Medulla oblongata (tissue), 1 donor: ENCODE data around the gene CWC22.
"Not testable (repeated sequence)": the region's sequence is repeated elsewhere in the genome, so short reads cannot be mapped to it uniquely, and the experiment has no call there.

ENCODE experiments used
- DNase-seq: peaks from one replicate; pipeline ENCODE4 v3.0.0-alpha.2; 2015; ENCODE audit errors: extremely low spot score

The CWC22 gene

DNA sequence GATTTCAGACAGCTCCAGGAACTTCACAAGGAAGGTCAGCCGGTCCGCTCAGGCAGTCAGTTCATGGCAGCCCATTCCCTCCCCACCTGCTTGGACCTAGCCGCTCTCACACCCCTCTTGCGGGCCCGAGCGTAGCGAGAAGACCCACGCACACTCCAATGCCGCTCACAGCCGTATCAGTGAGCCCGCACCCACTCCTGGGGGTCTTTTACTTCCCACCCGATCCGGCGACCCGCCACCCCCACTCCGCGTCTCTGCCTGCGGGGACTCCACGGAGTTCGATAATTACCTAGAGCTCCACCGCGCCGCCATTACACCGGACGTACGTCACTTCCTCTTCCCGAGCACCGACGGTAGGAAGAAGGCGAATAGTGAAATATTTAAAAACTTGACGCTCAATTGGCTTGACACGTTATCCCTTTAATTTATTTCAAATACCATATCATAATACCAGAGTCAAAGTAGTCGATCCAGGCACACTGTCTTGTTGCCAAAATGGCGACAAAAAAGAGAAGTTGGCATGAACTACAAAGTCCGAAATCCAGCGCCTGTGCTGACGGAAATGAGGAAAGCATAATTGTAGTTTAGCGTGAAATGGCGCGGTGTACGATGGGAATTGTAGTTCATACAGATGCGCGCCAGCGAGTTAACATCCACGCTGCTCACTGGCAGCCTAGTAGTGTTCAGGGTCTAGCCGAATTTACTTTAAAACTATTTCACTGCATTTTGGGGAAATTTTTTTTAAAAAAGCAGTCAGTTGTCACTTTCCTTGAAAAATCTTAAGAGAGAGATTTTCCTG, at the start of gene CWC22:
Gene CWC22 (minus strand): TSS at position 517 of the 799 bp plus-strand sequence. CDS start 13,956 bp downstream, outside the sequence.
- peak; percentile 98 for DNase-seq

DNA sequence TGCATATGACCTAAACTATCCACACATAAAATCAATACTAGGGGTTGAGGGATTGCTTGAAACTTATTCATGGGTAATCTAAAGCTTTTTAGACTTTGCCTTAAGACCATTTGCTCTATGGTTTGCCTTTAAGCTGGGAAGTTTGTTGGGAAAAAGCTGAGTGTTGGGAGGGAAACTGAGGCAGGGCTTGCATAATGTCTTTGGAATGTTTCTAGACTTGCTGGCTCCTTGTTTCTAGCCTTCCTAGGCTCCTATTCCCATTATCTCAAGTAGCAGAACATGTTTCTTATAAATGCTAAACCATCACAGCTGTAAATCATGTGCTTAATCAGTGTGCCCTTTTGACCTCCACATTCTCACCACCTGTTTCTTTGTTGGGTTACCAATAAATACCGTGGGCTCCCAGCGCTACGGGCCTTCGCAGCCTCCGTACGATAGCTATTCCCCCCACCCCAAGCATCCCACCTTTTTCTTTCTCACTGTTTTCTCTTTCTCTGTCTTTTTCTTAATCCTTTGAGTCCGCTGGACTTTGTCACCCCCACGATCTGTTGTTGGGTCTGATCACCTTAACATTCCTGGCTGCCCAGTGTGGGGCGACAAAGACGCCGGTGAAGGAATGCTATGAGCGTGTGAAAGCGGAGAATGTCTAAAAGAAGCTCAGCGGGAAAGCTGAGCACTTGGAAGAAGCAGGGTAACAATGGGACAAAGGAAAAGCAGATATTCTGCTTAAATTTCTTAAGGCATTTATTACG, 49.4 kb upstream of the CWC22 start:
- no peak for DNase-seq

DNA sequence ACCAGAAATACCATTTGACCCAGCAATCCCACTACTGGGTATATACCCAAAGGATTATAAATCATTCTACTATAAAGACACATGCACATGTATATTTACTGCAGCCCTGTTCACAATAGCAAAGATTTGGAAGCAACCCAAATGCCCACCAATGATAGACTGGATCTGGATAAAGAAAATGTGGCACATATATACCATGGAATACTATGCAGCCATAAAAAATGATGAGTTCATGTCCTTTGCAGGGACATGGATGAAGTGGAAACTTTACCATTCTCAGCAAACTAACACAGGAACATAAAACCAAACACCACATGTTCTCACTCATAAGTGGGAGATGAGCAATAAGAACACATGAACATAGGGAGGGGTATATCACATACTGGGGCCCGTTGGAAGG, 47.5 kb upstream of the CWC22 start:
- not testable (repeated sequence) for DNase-seq

DNA sequence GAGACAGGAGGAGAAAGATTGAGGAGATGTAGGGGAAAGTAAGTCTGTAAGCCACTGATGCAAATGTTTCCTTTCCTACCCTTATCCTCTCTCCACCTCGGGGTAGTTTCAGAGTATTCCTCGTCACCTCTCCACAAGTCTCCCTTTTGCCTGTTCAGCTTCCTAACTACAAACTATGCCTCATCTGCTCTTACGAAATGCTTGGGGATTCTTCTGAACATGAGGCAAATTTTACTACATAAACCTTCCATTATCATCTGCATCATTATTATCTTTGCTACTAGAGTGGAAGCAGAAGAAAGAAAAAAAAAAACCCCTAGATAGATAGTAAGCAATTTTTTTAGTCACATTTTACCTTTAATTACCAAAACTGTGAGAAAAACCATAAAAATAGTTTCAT, 43.1 kb upstream of the CWC22 start:
- no peak for DNase-seq

DNA sequence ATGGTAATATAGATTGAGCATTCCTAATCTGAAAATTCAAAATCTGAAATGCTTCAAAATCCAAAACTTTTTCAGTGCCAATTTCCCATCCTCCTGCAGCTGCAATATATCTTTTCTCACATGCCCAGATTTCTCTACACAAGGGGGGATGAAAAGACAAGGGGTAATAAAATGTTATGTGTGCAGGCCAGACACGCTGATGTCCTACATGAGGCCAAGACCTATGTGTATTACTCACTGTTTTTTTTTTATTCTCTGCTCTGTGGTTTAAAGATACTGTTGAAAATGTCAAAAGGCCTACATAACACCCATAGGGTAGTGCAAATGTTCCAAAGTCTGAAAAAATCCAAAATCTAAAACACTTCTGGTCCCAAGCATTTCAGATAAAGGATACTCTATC, 41.2 kb upstream of the CWC22 start:
- DNase-seq = no peak

DNA sequence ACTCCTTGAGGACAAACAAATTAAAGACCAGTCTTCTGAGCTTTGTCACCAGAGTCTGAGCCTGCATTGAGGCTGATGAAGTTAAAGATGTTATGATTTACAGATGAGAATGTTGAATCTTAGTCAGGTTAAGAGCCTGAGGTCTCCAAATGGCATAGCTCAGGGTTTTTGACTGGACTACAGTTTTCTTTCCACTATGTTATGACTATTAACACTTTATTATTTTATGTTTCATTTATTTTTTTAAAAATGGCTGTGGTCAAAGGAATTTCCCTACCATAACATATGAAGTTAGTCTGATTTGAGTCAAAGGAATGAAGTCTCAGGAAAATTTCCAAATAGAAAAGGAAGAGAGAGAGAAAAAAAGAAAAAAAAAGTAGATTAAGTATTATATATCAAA, 39.7 kb upstream of the CWC22 start:
- no peak for DNase-seq

DNA sequence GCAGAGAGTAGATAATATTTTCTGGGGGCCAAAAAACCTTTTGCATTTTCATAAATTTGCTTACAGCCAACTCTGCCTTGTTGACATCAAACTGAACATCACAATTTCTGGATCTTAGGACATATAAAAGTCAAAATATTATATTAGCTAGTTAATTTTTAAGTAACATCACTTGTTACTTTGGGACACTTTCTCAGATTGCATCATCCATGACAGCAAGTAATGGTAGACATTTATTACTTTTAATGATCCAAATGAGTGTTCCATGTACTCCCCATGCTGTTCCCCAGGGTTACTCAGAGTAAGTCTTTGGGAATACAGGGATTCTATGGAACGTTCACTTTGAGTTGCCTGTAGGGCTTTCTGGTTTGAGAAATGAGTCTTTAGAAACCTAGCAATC, 39.1 kb upstream of the CWC22 start:
- DNase-seq = no peak

DNA sequence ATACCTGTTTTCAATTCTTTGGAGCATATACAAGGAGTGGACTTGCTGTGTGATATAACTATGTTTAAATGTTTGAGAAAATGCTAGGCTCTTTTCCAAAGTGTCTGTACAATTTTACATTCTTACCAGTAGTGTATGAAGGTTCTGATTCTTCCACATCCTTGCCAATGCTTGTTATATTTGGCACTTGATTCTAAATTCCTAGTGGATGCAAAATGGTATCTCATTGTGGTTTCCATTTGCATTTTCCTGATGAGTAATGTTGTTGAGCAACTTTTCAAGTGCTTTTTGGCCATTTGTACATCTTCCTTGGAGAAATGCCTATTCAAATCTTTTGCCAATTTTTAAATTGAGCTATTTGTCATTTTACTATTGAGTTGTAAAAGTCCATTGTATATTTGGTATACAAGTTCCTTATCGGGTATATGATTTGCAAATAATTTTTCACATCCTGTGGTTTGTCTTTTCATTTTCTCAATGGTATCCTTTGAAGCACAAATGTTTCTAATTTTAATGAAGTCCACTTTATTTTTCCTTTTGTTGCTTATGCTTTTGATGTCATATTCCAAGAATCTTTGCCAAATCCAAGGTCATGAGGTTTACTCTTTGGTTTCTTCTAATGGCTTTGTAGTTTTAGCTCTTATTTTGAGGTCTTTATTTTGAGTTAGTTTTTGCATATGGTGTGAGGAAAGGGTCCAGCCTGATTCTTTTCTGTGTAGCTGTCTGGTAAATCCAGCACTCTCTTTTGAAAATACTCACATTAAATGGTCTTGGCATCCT, 33.2 kb upstream of the CWC22 start:
- no peak for DNase-seq

DNA sequence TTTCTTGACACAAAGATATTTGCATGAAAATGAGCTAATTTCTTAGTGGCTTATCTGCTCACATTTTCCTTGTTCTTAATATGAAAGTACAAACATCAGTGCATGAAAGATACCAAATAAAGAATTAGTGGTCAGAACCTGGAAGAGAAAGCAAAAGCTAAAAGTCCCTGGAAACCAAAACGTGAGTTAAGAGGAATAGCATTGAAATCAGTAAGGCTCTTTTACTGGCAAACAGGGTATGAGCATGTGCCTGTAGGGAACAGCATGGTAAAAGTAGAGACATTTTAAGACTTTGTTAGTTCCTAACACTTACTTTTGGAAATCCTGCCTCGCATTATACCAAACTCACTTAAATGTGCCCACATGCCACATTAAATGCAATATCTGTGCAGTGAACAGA, 31.9 kb upstream of the CWC22 start:
- no peak for DNase-seq

DNA sequence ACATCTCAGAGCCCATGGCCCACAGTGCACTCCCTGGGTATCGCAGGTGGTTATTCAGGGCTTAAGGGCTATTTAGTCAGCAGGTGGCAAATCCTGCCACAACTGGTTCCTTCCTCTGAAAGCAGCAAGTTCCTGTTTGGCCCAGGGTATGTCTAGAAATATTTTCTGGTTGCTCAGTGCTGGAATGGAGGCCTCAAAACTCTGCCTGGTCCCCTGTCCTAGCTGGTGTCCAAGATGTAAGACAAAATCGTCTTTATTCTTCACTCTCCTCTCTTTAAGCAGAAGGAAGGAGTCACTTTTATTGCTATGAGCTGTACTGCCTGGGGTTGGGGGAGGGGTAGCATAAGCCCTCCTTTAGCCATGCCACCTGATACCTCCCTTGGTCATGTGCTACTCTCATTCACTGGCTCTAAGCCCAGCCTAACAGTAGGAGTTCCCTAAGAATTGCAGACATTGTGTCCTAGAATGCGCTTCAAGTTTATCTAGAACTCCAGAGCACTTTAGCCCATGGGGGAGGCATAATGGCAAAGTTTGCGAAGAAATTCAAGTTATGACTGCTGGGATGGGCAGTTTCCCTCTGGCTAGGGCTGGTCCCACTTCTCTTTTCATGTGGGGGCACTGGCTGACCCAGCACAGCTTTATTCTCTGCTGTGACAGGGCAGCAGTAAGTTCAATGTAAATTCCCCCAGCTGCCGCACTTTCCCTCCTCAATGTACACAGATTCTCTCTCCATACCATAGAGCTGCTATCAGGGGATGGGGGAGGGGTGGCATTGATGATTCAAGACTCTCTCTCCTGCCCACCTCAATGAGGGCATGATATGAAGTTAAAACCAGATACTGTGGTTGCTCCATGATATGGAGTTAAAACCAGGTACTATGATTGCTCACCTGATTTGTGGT, 27.1 kb upstream of the CWC22 start:
- DNase-seq = no peak

DNA sequence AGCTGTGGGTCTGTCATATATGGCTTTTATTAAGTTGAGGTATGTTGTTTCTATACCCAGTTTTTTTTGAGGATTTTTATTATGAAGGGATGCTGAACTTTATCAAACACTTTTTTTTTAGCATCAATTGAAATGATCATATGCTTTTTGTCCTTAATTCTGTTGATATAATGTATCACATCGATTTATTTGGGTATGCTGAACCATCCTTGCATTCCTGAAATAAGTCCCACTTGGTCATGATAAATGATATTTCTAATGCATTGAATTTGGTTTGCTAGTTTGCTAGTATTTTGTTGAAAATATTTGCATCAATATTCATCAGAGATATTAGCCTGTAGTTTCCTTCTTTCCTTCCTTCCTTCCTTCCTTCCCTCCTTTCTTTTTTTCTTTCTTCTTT, 22.5 kb upstream of the CWC22 start:
- no peak for DNase-seq

DNA sequence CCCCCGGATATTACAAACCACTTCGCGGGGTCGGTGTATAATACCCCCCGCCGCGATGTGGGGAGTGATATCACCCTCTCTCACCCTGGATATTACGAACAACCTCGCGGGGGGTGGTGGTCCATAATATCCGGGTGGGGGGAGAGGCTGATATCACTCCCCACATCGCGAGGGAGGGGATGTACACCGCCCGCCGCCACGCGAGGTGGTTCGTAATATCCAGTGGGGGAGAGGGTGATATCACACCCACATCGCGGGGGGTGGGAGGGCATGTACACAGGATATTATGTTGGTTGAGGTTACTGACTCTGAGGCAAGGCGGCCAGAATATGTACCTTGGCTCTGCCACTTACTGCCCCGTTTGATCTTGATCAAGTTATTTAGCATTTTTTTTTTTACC, 14.8 kb upstream of the CWC22 start:
- no peak for DNase-seq

DNA sequence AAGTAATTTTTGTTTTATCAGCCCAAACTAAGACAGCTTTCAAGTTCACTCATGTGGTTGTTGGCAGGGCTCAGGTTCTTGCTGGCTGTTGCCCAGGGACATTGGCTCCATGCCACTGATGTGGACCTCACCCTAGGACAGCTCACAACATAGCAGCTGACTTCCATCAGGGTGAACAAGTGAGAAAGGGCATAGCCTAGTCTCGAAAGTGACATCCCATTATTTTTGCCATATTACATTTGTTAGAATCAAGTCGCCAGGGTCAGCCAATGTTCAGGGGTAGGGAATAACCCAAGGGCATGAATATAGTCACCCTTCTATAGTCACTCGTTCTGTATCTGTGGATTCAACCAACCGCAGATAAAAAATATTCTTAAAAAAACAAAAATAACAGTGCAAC, 10.7 kb upstream of the CWC22 start:
- DNase-seq = no peak

DNA sequence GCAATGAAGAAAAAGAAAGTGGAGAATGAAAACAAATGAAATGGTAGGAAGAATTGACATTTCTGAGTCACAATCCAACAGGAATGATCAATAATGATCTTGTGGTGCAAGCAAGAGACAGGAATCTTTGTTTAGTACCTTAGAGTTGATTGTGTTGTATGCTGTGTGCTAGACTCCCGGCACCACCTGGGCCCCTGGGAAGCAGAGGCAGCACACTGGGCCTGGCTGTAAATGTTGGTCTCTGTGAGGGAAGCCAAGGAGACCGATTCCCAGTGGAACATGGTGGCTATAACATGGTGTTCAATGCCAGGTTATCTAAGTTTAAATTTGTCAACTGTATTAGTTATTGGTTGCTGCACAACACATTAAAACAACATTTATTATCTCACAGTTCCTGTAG, 9.8 kb upstream of the CWC22 start:
- no peak for DNase-seq

DNA sequence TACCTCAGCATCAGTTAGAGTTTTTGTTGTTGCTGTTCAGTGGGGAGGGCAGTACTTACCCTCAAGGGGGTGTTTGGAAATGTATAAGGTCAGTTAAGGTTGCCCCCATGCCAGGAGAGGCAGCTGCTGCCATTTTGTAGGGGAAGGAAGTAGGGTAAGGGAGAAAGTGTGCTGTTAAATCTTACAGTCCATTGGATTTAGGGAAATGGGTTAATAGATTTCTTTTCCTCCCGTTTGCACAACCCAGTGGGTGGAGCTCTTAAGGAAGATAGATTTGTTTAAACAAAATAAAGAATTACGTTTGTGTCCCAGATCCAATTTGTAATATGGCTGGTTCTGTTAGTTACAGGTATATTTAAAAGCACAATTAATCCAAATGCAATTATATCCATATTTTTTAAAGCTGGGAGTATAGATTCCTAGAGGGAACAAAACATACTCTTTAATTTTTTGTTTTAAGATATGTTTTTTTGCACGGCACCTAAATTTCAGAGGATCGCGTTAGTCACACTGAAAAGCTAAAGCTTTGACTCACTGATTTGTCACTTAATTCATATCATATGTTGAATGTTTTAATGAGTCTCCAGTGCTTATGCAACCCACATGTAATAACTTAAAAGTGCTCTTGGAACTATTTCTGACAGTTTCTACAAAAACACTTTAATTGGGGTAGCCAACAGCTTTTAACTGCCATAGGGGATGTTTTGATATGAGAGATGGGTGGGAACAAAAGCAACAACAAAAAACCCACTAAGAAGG, 9.0 kb upstream of the CWC22 start:
- no peak for DNase-seq

DNA sequence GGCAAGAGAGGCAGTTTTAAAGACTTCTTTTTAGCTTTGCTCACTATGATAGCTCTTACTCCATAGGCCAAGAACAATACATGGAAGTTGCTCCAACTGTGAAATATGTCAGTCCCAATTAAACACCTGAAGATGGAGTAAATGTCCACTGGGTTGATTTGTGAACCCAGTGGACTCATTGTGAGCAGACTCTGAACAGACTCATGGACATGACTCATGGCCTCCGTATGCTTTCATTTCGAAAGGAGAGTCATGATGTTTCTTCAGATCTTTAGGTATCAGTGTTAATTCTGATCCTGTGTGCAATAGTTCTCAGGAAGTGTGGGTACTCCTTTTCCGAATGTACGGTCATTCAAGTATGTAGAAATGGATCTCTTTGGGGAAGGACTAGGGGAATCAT, 5.4 kb upstream of the CWC22 start:
- no peak for DNase-seq

DNA sequence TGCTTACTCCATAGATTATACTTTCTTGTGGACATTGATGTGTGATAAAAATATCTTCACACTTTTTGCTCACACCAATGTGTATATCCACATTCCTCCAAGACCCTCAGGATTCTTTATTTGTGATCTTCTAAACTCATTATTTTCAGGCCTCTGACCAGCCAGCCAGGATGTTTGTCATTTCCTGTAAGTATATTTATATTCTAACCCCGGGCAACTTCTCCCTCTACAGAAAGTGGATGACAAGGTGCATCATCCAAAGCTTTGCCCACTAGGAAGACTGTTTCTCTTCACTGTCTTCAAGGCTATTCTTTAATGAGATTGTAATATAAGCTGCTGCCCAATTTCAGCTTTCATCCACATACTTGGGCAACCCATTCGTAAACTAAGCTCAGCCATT, 3.6 kb upstream of the CWC22 start:
- DNase-seq = no peak

DNA sequence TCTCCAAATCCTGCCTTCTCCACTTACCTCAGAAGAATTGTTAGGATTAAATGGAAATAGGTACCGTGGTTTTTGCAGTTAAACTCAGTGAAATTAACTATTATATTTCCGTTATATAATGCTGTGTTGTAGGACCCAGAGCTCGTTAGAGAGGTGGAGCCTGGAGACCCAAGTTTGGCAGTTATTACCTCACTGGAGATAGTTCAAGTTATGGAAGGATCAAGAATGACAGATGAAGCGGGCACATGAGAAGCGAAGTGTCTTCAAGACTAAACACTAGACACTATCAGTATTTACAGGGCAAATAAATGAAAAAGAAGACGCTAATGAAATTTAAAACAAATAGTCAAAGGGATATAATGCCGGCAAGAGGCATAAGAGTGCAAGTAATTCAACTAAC, 866 bp downstream of the CWC22 start:
- DNase-seq = peak; percentile 5

DNA sequence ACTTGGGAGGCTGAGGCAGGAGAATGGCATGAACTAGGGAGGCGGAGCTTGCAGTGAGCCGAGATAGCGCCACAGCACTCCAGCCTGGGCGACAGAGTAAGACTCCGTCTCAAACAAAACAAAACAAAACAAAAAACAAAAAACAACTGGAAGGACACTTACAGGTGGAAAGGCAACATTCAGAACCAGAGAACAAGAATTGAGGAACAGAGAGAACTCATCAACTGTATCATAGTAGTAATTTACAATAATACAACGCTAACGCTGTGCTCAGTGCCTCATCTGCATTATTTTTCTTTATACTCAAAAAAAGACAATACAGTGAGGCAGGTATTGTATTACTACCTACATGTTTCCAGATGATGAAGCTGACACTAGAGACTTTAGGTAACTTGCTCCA, 1.6 kb downstream of the CWC22 start:
- not testable (repeated sequence) for DNase-seq

DNA sequence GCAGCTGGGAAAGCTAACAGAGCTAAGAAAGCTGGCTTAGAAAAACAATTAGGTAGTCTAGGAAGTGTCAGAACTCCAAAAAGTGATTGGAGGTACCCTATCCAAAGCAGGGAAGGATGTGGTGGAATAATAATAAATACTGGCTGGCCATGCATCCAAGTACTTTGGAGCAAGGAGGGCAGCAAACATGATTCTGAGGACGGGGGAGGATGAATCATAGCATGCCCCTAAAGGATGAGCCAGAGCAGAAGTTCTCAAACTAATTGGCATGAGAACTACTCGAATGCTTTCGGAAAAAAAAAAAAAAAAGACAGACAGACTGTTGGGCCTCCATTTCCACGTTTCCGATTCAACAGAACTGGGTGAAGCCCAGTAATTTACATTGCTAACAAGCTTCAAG, 2.4 kb downstream of the CWC22 start:
- no peak for DNase-seq

DNA sequence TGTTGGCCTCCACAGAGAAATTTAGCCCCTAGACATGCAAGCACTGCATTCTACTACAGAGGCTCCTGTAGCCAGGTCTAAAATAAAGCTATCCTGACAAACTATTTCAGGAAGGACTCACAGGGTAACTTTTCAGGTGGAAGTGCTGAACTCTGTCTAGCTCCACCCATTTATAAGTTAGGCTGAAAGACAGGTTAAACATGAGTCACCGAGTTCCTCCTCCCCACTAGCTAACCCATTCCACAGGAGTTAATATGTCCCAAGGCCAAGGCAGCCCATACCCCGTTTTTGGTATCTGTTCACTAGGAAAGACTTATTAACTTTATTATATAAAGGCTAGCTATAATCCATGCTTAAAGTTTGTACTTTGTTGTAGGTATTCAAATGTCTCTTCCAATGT, 3.5 kb downstream of the CWC22 start:
- DNase-seq = no peak
